ENCODE data around the gene IL9R. TPM values are rescaled to one million over a fixed set of nuclear protein-coding genes. Genes with fewer than 3 reads are reported as not detected.

Gene IL9R
- total and polyA plus RNA-seq, 10 donors: 0.85 to 7.1 (median 3.1) TPM

GRCh38 chrX:156001001-156001666 lies 3.6 kb downstream of the IL9R start:
- intact Hi-C loops (cut with DNase I; ENCODE audit: low total_unique reads): no loop called here
- Histone ChIP-seq H3K9me3 (no peaks in the 10 kb centered on the region), H3K27ac (no peak overlapping the region), H3K4me1 (no peaks in the 10 kb centered on the region), H3K36me3 (no peaks in the 10 kb centered on the region), H3K4me3 (no peak overlapping the region), H3K27me3 (replicated peaks in 1 of 7) (no peaks in the 10 kb centered on the region)
- TF ChIP-seq POLR2A (IDR thresholded peaks at IDR 0.05) (no peak), POLR2AphosphoS5 (IDR thresholded peaks at IDR 0.05) (no peak), CTCF (IDR thresholded peaks at IDR 0.05 in 8 of 11, conservative IDR thresholded peaks at IDR 0.05 in 3 of 11) (no peak)
- WGBS, 5 donors: 45 to 53% (median 47%) methylated on average over 8 to 12 of the region's 12 CpGs
- peak; percentile 67 for DNase-seq

- TF ChIP-seq POLR2A (IDR thresholded peaks at IDR 0.05) (no peak), CTCF (IDR thresholded peaks at IDR 0.05 in 8 of 11, conservative IDR thresholded peaks at IDR 0.05 in 3 of 11) (no peak), POLR2AphosphoS5 (IDR thresholded peaks at IDR 0.05) (no peak)
- WGBS, 5 donors: 27 to 51% (median 31%) methylated on average over 5 to 6 of the region's 6 CpGs
- Histone ChIP-seq H3K36me3 (no peaks in the 10 kb centered on the region), H3K4me3 (no peak overlapping the region), H3K27ac (no peak overlapping the region), H3K9me3 (no peaks in the 10 kb centered on the region), H3K4me1 (no peaks in the 10 kb centered on the region), H3K27me3 (replicated peaks in 1 of 7) (no peaks in the 10 kb centered on the region)
- intact Hi-C loops (cut with DNase I; ENCODE audit: low total_unique reads): no loop called here
- no peak for DNase-seq
These were observed 4.1 kb downstream of the IL9R start for GRCh38 chrX:156001667-156002021.

- H3K4me1 ChIP-seq: no peaks in the 10 kb centered on the region
- DNase-seq: no peak
These were observed 5.0 kb downstream of the IL9R start for GRCh38 chrX:156002507-156002906.

More at GRCh38 chrX:156002507-156002906, 5.0 kb downstream of the IL9R start:
- Histone ChIP-seq H3K36me3 (no peaks in the 10 kb centered on the region), H3K4me3 (no peak overlapping the region), H3K9me3 (no peaks in the 10 kb centered on the region), H3K27ac (no peak overlapping the region), H3K27me3 (replicated peaks in 1 of 7) (no peaks in the 10 kb centered on the region)
- 67 to 79% (median 76%) methylated on average over 3 of the region's 3 CpGs for WGBS, 5 donors
- TF ChIP-seq POLR2A (IDR thresholded peaks at IDR 0.05): no peak
- TF ChIP-seq POLR2AphosphoS5 (IDR thresholded peaks at IDR 0.05): no peak
- TF ChIP-seq CTCF (IDR thresholded peaks at IDR 0.05 in 8 of 11, conservative IDR thresholded peaks at IDR 0.05 in 3 of 11): no peak
- intact Hi-C loops (cut with DNase I; ENCODE audit: low total_unique reads): no loop called here
